ENCODE results near the gene CHRND.

CHRND gene

GRCh38 chr2:232496501-232497270 lies 29.3 kb upstream of the CHRND start:
- Histone ChIP-seq H3K4me3 (ENCODE audit: low read depth, low read length) (no peak overlapping the region), H3K4me1 (ENCODE audit: control insufficient read depth, insufficient read depth, low read length) (no peaks in the 10 kb centered on the region), H3K27ac (ENCODE audit: extremely low read depth, low read depth, low read length) (no peak overlapping the region), H3K9me3 (ENCODE audit: control insufficient read depth, insufficient read depth, low read depth, low read length) (no peaks in the 10 kb centered on the region), H3K36me3 (ENCODE audit: control insufficient read depth in 2 of 2, insufficient read depth in 1 of 2, low read length in 2 of 2) (no peaks in the 10 kb centered on the region)
- ChIA-PET POLR2A (interaction anchor here (0.6 to 0.7 kb wide), 3 partner anchors 127 to 1826 kb away, joined by 3 to 5 read pairs (median 3); no protein-coding TSS in a partner anchor), CTCF (no interaction called here)
- no peak for TF ChIP-seq ZFP37 (tag by site-specific recombination; IDR thresholded peaks at IDR 0.05)
- TF ChIP-seq ZNF10 (tag by site-specific recombination; IDR thresholded peaks at IDR 0.05), result no peak
- TF ChIP-seq ZSCAN23 (tag by site-specific recombination; IDR thresholded peaks at IDR 0.05), result no peak
- TF ChIP-seq GLIS2 (tag by site-specific recombination; IDR thresholded peaks at IDR 0.05), result no peak
- TF ChIP-seq KLF9 (tag by site-specific recombination; IDR thresholded peaks at IDR 0.05; ENCODE audit: low read depth), result no peak
- no peak for TF ChIP-seq PRDM4 (tag by site-specific recombination; IDR thresholded peaks at IDR 0.05)
- no peak for TF ChIP-seq ZBTB6 (tag by site-specific recombination; IDR thresholded peaks at IDR 0.05)
- no peak for TF ChIP-seq ZNF513 (tag by site-specific recombination; IDR thresholded peaks at IDR 0.05)
- TF ChIP-seq ZFHX2 (tag by site-specific recombination; conservative IDR thresholded peaks at IDR 0.05), result peak; percentile 89
- TF ChIP-seq ZNF223 (tag by site-specific recombination; IDR thresholded peaks at IDR 0.05), result no peak
- TF ChIP-seq ZNF585B (tag by site-specific recombination; IDR thresholded peaks at IDR 0.05), result no peak
- no peak for TF ChIP-seq ZNF132 (tag by site-specific recombination; IDR thresholded peaks at IDR 0.05; ENCODE audit: borderline replicate concordance)
- no peak for TF ChIP-seq GFI1B (tag by site-specific recombination; IDR thresholded peaks at IDR 0.05)
- TF ChIP-seq KLF7 (tag by site-specific recombination; IDR thresholded peaks at IDR 0.05; ENCODE audit: borderline replicate concordance), result no peak
- peak; percentile 92 for TF ChIP-seq EGR2 (tag by site-specific recombination; IDR thresholded peaks at IDR 0.05; ENCODE audit: low read depth)
- TF ChIP-seq PRDM2 (tag by site-specific recombination; IDR thresholded peaks at IDR 0.05; ENCODE audit: borderline replicate concordance), result no peak
- no peak for TF ChIP-seq SP7 (tag by site-specific recombination; IDR thresholded peaks at IDR 0.05)
- no peak for TF ChIP-seq ZNF248 (tag by site-specific recombination; IDR thresholded peaks at IDR 0.05)
- no peak for TF ChIP-seq ZNF48 (tag by site-specific recombination; IDR thresholded peaks at IDR 0.05)
- no peak for TF ChIP-seq ZBTB48 (tag by site-specific recombination; IDR thresholded peaks at IDR 0.05)
- TF ChIP-seq PRDM10 (tag by site-specific recombination; IDR thresholded peaks at IDR 0.05), result 0 out of 2 replicates have a peak, but pooled peaks have one; percentile 13
